Keratinocyte (primary cell): ENCODE measurements around the gene ECE1. TPM values are rescaled to one million over a fixed set of nuclear protein-coding genes. Genes with fewer than 3 reads are reported as not detected.

ENCODE experiments used
- DNase-seq: peaks from one replicate; pipeline ENCODE4 v3.0.0-alpha.2; 2011; ENCODE audit warnings: low read depth, missing footprints, low spot score
- FAIRE-seq: peaks from 2 replicates; lab custom pipeline; 2011; peaks lifted over from hg19 to GRCh38; lab: Jason Lieb, UNC
- H2AFZ ChIP-seq: 2 replicates; pipeline ENCODE4 v1.6.0; 2012; ENCODE audit warnings: low read length, control low read depth, inconsistent platforms; ENCODE audit not compliant: control insufficient read depth
- H3K27ac ChIP-seq: 2 replicates; pipeline ENCODE4 v1.5.1; 2011; ENCODE audit warnings: low read length; ENCODE audit not compliant: control insufficient read depth, insufficient read depth
- H3K27me3 ChIP-seq: 3 replicates; pipeline ENCODE4 v1.6.0; 2011; ENCODE audit warnings: low read length; ENCODE audit not compliant: control insufficient read depth, insufficient read depth; ENCODE audit errors: extremely low read depth
- H3K36me3 ChIP-seq, 2 experiments: 2 replicates in 1 of 2; 3 replicates in 1 of 2; pipeline ENCODE4 v1.5.1; 2011; ENCODE audit warnings: low read length in 2 of 2, mild to moderate bottlenecking in 1 of 2; ENCODE audit not compliant: control insufficient read depth in 2 of 2, insufficient read depth in 2 of 2; ENCODE audit errors: extremely low read depth in 1 of 2
- H3K4me1 ChIP-seq: 3 replicates; pipeline ENCODE4 v1.5.1; 2011; ENCODE audit warnings: low read length; ENCODE audit not compliant: control insufficient read depth, insufficient read depth; ENCODE audit errors: extremely low read depth
- H3K4me2 ChIP-seq: 3 replicates; pipeline ENCODE4 v1.6.0; 2011; ENCODE audit warnings: low read depth, low read length; ENCODE audit not compliant: control insufficient read depth, insufficient read depth; ENCODE audit errors: extremely low read depth
- H3K4me3 ChIP-seq, 3 experiments: fragments of 200-600 bp in 1 of 3; sonication (generic) in 1 of 3; 2 replicates in 2 of 3; 3 replicates in 1 of 3; pipeline ENCODE4 v1.5.1; 2011 to 2016; ENCODE audit warnings: low read length in 3 of 3, mild to moderate bottlenecking in 3 of 3, control low read depth in 2 of 3, inconsistent platforms in 1 of 3, low read depth in 1 of 3, mixed read lengths in 1 of 3, mixed run types in 1 of 3, moderate library complexity in 1 of 3; ENCODE audit not compliant: control insufficient read depth in 2 of 3, insufficient read depth in 2 of 3; ENCODE audit errors: extremely low read depth in 1 of 3
- H3K79me2 ChIP-seq: 2 replicates; pipeline ENCODE4 v1.6.0; 2012; ENCODE audit warnings: low read length; ENCODE audit not compliant: control insufficient read depth, insufficient read depth
- H3K9ac ChIP-seq: 3 replicates; pipeline ENCODE4 v1.6.0; 2011; ENCODE audit warnings: low read length; ENCODE audit not compliant: control insufficient read depth, insufficient read depth; ENCODE audit errors: extremely low read depth
- H3K9me1 ChIP-seq: 3 replicates; pipeline ENCODE4 v1.6.0; 2011; ENCODE audit warnings: low read length; ENCODE audit not compliant: control insufficient read depth, insufficient read depth; ENCODE audit errors: extremely low read depth
- H3K9me3 ChIP-seq: 2 replicates; pipeline ENCODE4 v1.5.1; 2012; ENCODE audit warnings: low read depth, low read length; ENCODE audit not compliant: control insufficient read depth
- H4K20me1 ChIP-seq: 3 replicates; pipeline ENCODE4 v1.6.0; 2011; ENCODE audit warnings: low read length; ENCODE audit not compliant: control insufficient read depth, insufficient read depth; ENCODE audit errors: extremely low read depth
- CTCF ChIP-seq, 3 experiments: IDR thresholded peaks in 1 of 3; conservative IDR thresholded peaks in 1 of 3; optimal IDR thresholded peaks in 1 of 3; 2 replicates in 2 of 3; 3 replicates in 1 of 3; pipeline versions ENCODE3 to v1.5.1; 2011; ENCODE audit warnings: low read length in 3 of 3, mild to moderate bottlenecking in 3 of 3, moderate library complexity in 2 of 3, control low read depth in 1 of 3, inconsistent platforms in 1 of 3; ENCODE audit not compliant: insufficient read depth in 2 of 3; ENCODE audit errors: extremely low read depth in 1 of 3
- EZH2 ChIP-seq: IDR thresholded peaks from one replicate; pipeline ENCODE4 v1.6.1; 2012; ENCODE audit warnings: inconsistent platforms, mild to moderate bottlenecking, low read length, moderate library complexity
- dilution Hi-C: fragments of 300-500 bp; cut with MboI; formaldehyde crosslinking; loops from one replicate; pipeline ENCODE4 v1.7.0; 2020; ENCODE audit warnings: low sequenced_read_pairs; ENCODE audit not compliant: extremely low pct_ligation_motif_present
- polyA plus RNA-seq, 5 experiments: library from polyadenylated mRNA; depleted of rRNA in 3 of 5; stranded (reverse) in 3 of 5; stranded (forward) in 1 of 5; unstranded in 1 of 5; fragments of >200 nt; gene quantifications; 1 replicate in 1 of 5; 2 replicates in 3 of 5; 3 replicates in 1 of 5; pipeline versions ENCODE4 v1.2.1 to v1.2.3, GENCODE V29; 2011 to 2012; ENCODE audit warnings: missing spikeins in 2 of 5, low read depth in 1 of 5, low replicate concordance in 1 of 5

The ECE1 gene
- polyA plus RNA-seq, 1 donor (not counting 4 experiments of a cell fraction or from before 2014, with no cell fraction given) = 59.1 TPM

GRCh38 chr1:21176586-21177555 is 113.4 kb downstream of the ECE1 start, which contains the start of gene EIF4G3:
TSS of gene EIF4G3 (minus strand) at chr1:21176897. CDS start at chr1:21002742, 174,155 bp downstream.
- TF ChIP-seq CTCF (optimal IDR thresholded peaks at IDR 0.05 in 1 of 3, IDR thresholded peaks at IDR 0.05 in 1 of 3, conservative IDR thresholded peaks at IDR 0.05 in 1 of 3; ENCODE audit: extremely low read depth in 1 of 3, insufficient read depth in 2 of 3, low read length in 3 of 3) (no peak), EZH2 (no peak)
- peak within 1 kb of the TSS; percentile 71 to 96 (median 81) for H3K4me3 ChIP-seq
- no peaks in the 10 kb centered on the region for H3K9me1 ChIP-seq
- H3K4me1 ChIP-seq = peaks cover 13% of the 10 kb centered on the region
- peaks cover 8% of the 10 kb centered on the region for H4K20me1 ChIP-seq
- H3K27me3 ChIP-seq = no peaks in the 10 kb centered on the region
- dilution Hi-C loops = no loop called here
- H3K36me3 ChIP-seq = peaks cover 0 to 3% of the 10 kb centered on the region in 2 experiments
- H3K4me2 ChIP-seq = peak within 1 kb of the TSS; percentile 97
- H3K27ac ChIP-seq = peak within 1 kb of the TSS; percentile 91
- H2AFZ ChIP-seq = peak within 1 kb of the TSS; percentile 92
- FAIRE-seq (peak; percentile 96), DNase-seq (peak; percentile 78)
- H3K9ac ChIP-seq = peak within 1 kb of the TSS; percentile 83
- H3K9me3 ChIP-seq = no peaks in the 10 kb centered on the region
- H3K79me2 ChIP-seq = peaks cover 40% of the 10 kb centered on the region

- H3K9me1 ChIP-seq = no peaks in the 10 kb centered on the region
- FAIRE-seq (no peak), DNase-seq (no peak)
- no peaks in the 10 kb centered on the region for H3K27me3 ChIP-seq
- H3K9ac ChIP-seq = peak overlapping the region; percentile 83
- dilution Hi-C loops = no loop called here
- H3K36me3 ChIP-seq = peaks cover 0 to 3% of the 10 kb centered on the region in 2 experiments
- no peak for TF ChIP-seq CTCF (optimal IDR thresholded peaks at IDR 0.05 in 1 of 3, IDR thresholded peaks at IDR 0.05 in 1 of 3, conservative IDR thresholded peaks at IDR 0.05 in 1 of 3; ENCODE audit: extremely low read depth in 1 of 3, insufficient read depth in 2 of 3, low read length in 3 of 3)
- no peak for TF ChIP-seq EZH2
- peak overlapping the region; percentile 66 to 96 (median 81) for H3K4me3 ChIP-seq
- H3K4me2 ChIP-seq = peak overlapping the region; percentile 97
- no peaks in the 10 kb centered on the region for H3K9me3 ChIP-seq
- peaks cover 8% of the 10 kb centered on the region for H4K20me1 ChIP-seq
- peak overlapping the region; percentile 91 for H3K27ac ChIP-seq
- H2AFZ ChIP-seq = no peak overlapping the region
- peaks cover 49% of the 10 kb centered on the region for H3K79me2 ChIP-seq
- peaks cover 13% of the 10 kb centered on the region for H3K4me1 ChIP-seq
Measured at GRCh38 chr1:21175670-21176581, 114.3 kb downstream of the ECE1 start.
